HepG2 (cell line): Measurements from ENCODE around the gene FGF21. TPM values are rescaled to one million over a fixed set of nuclear protein-coding genes. Genes with fewer than 3 reads are reported as not detected.

ENCODE experiments used
- ARNTL ChIP-seq: sonication (generic); formaldehyde crosslinking; IDR thresholded peaks from 2 replicates; pipeline ENCODE4 v1.4.0; 2020; ENCODE audit warnings: mild to moderate bottlenecking, missing genetic modification reagents
- ATF7-NPFF ChIP-seq: sonication (generic); formaldehyde crosslinking; IDR thresholded peaks from 2 replicates; pipeline ENCODE4 v1.8.1; 2023; ENCODE audit warnings: mild to moderate bottlenecking, low read depth, missing genetic modification reagents, moderate library complexity
- CBFB ChIP-seq: sonication (generic); formaldehyde crosslinking; IDR thresholded peaks from 2 replicates; pipeline ENCODE4 v1.4.0; 2020; ENCODE audit warnings: missing genetic modification reagents
- CHCHD3 ChIP-seq: sonication (generic); formaldehyde crosslinking; IDR thresholded peaks from 2 replicates; pipeline ENCODE4 v1.8.0; 2022; ENCODE audit warnings: mild to moderate bottlenecking, missing genetic modification reagents, moderate library complexity
- DDIT3 ChIP-seq: sonication (generic); formaldehyde crosslinking; IDR thresholded peaks from 2 replicates; pipeline ENCODE4 v1.4.0; 2020; ENCODE audit warnings: mild to moderate bottlenecking, missing genetic modification reagents
- EED ChIP-seq: sonication (generic); formaldehyde crosslinking; IDR thresholded peaks from 2 replicates; pipeline ENCODE4 v1.5.0; 2020; ENCODE audit warnings: mild to moderate bottlenecking, missing genetic modification reagents
- GRHL1 ChIP-seq: sonication (generic); formaldehyde crosslinking; conservative IDR thresholded peaks from 2 replicates; pipeline ENCODE4 v1.8.0; 2022; ENCODE audit warnings: missing genetic modification reagents
- HHEX ChIP-seq: IDR thresholded peaks from 2 replicates; pipeline ENCODE4 v1.6.1; 2016; ENCODE audit warnings: control low read depth
- MED13 ChIP-seq: sonication (generic); formaldehyde crosslinking; IDR thresholded peaks from 2 replicates; pipeline ENCODE4 v1.5.0; 2020; ENCODE audit warnings: missing genetic modification reagents
- MLX ChIP-seq: IDR thresholded peaks from 2 replicates; pipeline ENCODE4 v1.6.1; 2016
- NFE2L2 ChIP-seq: fragments of 150-350 bp; IDR thresholded peaks from 2 replicates; pipeline ENCODE4 v1.6.1; 2014; ENCODE audit warnings: low read length
- PRDM15 ChIP-seq: sonication (generic); formaldehyde crosslinking; IDR thresholded peaks from 2 replicates; pipeline ENCODE4 v1.4.0; 2020; ENCODE audit warnings: missing genetic modification reagents
- THAP8 ChIP-seq: sonication (generic); formaldehyde crosslinking; IDR thresholded peaks from 2 replicates; pipeline ENCODE4 v1.5.1; 2020; ENCODE audit warnings: missing genetic modification reagents, mild to moderate bottlenecking, borderline replicate concordance
- TOE1 ChIP-seq: sonication (generic); formaldehyde crosslinking; IDR thresholded peaks from 2 replicates; pipeline ENCODE4 v1.4.0; 2020; ENCODE audit warnings: mild to moderate bottlenecking, missing genetic modification reagents
- ZFP62 ChIP-seq: sonication (generic); formaldehyde crosslinking; IDR thresholded peaks from 2 replicates; pipeline ENCODE4 v1.4.0; 2020; ENCODE audit warnings: missing genetic modification reagents
- ZNF260 ChIP-seq: sonication (generic); formaldehyde crosslinking; IDR thresholded peaks from 2 replicates; pipeline ENCODE4 v1.4.0; 2020; ENCODE audit warnings: missing genetic modification reagents, low read depth, mild to moderate bottlenecking, borderline replicate concordance
- ZNF512 ChIP-seq: sonication (generic); formaldehyde crosslinking; IDR thresholded peaks from 2 replicates; pipeline ENCODE4 v1.4.0; 2020; ENCODE audit warnings: mild to moderate bottlenecking, missing genetic modification reagents
- ZNF619 ChIP-seq: sonication (generic); formaldehyde crosslinking; IDR thresholded peaks from 2 replicates; pipeline ENCODE4 v1.4.0; 2020; ENCODE audit warnings: mild to moderate bottlenecking, missing genetic modification reagents
- ZSCAN9 ChIP-seq: IDR thresholded peaks from 2 replicates; pipeline ENCODE4 v1.6.1; 2016; ENCODE audit warnings: borderline replicate concordance
- polyA plus RNA-seq, 8 experiments: library from polyadenylated mRNA; depleted of rRNA in 3 of 8; stranded (reverse) in 7 of 8; unstranded in 1 of 8; fragments of >200 nt; fragmentation: Illumina TruSeq in 4 of 8; extraction: Trizol in 4 of 8; gene quantifications; 2 replicates each; pipeline versions ENCODE4 v1.2.1 to v1.2.3, GENCODE V29; 2011 to 2016; ENCODE audit warnings: low read depth in 4 of 8, missing spikeins in 1 of 8, mixed read lengths in 1 of 8; ENCODE audit not compliant: insufficient read depth in 1 of 8
- total RNA-seq, 5 experiments: library from RNA; depleted of rRNA; stranded (reverse); fragments of >200 nt; fragmentation: Illumina TruSeq; extraction: Trizol; gene quantifications; 2 replicates each; pipeline ENCODE4 v1.2.3, GENCODE V29; 2016; ENCODE audit warnings: low read depth in 1 of 5

Gene FGF21
- total and polyA plus RNA-seq, 2 of the 13 experiments (the other 11 are each of a cell fraction or from before 2014, with no cell fraction given): 0.17 TPM; not detected in 1

- TF ChIP-seq ZNF512 (CRISPR knock-in tag) (no peak), TOE1 (CRISPR knock-in tag) (no peak), DDIT3 (CRISPR knock-in tag) (no peak), ZNF619 (no peak), ZNF260 (no peak), ZFP62 (CRISPR knock-in tag) (no peak), EED (CRISPR knock-in tag) (no peak), ZSCAN9 (CRISPR knock-in tag) (peak; percentile 79; the same call in 1 of the 2 replicates), CHCHD3 (CRISPR knock-in tag) (no peak), GRHL1 (no peak), ATF7-NPFF (no peak; the same call in 1 of the 2 replicates), MLX (CRISPR knock-in tag) (peak; percentile 24; the same call in 1 of the 2 replicates), ARNTL (no peak), NFE2L2 (peak; percentile 49; the same call in 1 of the 2 replicates), CBFB (CRISPR knock-in tag) (no peak; the same call in 1 of the 2 replicates), PRDM15 (no peak), MED13 (CRISPR knock-in tag) (0 out of 2 replicates have a peak, but pooled peaks have one; percentile 57), HHEX (no peak), THAP8 (CRISPR knock-in tag) (no peak)
Measured at GRCh38 chr19:48806818-48807589, 51.7 kb downstream of the FGF21 start (continued).
